GM18502 (cell line): ENCODE data around the gene SIDT2.

Source experiments
- ATAC-seq: cut with Tn5 transposase; IDR thresholded peaks from one replicate; pipeline ENCODE4 v1.9.1; 2021; ENCODE audit warnings: mild to moderate bottlenecking; ENCODE audit not compliant: unreplicated experiment, poor library complexity

SIDT2 gene

DNA sequence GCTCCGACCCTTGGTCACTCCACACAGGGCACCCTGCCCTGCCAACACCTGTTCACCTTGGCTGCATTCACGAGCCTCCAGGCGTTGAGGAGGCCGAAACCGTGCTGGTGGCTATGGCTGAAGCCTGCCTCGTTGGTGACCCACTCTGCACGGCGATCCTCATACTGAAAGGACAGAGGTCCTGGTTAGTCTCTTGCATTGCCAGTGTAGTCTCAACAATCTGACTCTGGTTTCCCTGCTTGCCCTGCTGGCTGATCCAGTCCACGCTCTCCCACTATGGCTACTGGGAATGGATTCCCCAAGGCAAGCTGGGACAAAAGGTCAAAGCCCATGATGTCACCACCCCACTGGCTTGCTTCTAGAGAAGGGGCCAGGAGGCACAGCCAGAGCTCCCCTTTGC, 40.5 kb downstream of the SIDT2 start:
- no peak for ATAC-seq

GRCh38 chr11:117219455-117219854, 40.9 kb downstream of the SIDT2 start:
- no peak for ATAC-seq

GRCh38 chr11:117219995-117220394, 41.5 kb downstream of the SIDT2 start:
- ATAC-seq: no peak

GRCh38 chr11:117220568-117220967, 42.0 kb downstream of the SIDT2 start:
- ATAC-seq: no peak

GRCh38 chr11:117220999-117221774, 42.6 kb downstream of the SIDT2 start:
- ATAC-seq: no peak

DNA sequence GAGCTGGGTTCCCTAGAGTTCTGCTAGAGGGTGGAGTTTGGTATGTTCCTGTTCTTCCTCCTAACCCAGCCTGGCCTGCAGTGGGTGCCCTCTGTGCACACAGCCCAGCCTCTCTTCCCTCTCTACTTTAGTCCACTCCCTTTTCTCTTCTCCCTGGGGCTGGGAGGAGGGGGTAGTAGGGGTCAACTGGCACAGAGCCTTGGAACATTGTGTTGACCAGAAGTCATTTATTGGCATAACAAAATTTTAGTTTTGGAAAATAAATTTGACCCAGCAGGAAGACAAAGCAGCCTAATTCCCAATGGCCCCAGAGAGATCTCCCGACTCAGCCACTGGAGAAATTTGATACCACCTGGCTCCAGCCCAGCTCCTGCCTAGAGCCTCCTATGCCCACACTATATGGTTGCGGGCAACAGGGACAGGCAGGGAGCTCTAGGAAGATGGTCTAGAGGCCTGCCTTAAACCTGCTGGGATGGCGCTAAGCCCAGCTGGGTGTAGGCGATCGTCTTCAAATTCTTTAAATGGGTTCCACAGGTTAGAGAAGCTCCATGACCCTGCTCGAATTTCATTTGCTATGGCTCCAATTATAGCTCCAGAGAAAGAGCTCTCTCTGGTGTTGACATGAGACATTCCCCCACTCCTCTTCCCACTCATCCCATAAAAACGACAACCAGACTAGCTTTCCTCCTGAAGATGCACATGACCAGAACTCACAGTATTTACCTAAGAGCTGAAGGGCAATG, 43.4 kb downstream of the SIDT2 start:
- ATAC-seq: no peak

- ATAC-seq: no peak
Measured at GRCh38 chr11:117222991-117223740, 44.6 kb downstream of the SIDT2 start.

DNA sequence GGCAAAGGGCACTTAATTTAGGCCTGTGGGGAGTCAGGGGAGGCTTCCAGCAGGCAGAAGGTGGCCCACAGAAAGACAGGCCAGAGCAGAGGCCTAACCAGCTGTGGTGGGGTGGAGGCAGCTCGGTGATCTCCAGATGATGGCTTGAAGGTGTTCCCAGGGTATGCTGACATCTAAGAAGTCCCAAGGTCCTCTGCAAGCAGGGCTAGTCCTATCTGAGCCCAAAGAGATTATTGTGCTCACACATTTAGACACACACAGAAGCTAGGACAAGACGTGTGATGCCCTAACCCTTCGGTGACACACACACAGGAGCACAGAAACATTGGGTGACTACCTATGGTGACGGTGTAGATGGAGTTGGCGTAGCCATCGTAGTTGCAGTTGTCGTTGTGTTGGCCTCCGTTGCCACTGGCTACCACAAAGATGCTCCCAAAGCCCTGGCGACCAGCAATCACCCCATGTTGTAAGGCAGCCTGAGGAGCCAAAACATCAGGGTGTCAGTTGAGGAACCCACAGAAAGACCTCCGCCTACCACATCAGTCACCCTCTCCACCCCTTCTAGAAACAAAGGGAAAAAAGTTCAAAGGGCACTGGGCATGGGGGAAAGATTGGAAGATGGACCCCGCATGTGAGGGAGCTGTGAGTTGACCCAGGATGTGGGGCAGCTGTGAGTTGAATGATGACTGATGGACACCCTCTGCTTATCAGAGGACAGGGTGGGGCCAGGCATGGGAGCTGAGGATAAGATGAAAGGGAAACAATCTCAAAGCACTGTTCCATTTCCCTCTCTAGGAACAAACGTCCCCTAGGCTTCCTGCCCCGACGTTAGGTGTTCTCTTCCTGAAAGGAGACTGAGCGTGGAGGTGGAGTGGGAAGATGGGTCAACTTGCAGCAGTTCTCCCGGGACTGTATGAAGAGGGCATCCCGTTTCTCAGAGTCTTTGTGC, 45.5 kb downstream of the SIDT2 start:
- no peak for ATAC-seq

DNA sequence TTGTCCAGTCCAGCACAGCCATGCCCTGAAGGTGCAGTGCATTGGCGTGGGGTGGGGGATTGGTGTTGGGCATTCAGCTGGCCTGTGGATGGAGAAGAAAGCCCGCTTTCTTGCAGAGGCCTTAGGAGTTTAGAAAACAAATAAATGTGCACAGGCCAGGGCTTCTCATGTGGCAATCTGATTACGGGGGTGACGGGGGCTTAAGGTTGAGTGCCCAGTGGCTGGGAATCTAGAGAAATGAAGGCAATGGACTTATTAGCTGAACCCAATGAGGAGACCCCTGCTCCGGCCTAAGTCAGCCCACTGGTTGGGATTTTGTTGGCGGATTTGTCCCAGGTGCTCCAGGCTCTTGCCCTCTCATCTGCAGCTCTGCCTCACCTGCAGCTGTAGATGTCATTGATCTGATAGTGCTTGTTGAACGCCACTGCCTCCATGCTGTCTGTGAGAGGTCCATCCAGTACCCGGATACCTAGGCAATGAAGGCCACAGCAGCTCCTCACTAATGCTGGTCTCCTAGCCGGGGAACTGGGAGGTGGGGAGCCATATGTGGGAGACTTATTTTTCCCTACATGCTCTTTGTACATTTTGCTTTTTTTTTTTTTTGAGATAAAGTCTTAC, 47.1 kb downstream of the SIDT2 start:
- no peak for ATAC-seq

DNA sequence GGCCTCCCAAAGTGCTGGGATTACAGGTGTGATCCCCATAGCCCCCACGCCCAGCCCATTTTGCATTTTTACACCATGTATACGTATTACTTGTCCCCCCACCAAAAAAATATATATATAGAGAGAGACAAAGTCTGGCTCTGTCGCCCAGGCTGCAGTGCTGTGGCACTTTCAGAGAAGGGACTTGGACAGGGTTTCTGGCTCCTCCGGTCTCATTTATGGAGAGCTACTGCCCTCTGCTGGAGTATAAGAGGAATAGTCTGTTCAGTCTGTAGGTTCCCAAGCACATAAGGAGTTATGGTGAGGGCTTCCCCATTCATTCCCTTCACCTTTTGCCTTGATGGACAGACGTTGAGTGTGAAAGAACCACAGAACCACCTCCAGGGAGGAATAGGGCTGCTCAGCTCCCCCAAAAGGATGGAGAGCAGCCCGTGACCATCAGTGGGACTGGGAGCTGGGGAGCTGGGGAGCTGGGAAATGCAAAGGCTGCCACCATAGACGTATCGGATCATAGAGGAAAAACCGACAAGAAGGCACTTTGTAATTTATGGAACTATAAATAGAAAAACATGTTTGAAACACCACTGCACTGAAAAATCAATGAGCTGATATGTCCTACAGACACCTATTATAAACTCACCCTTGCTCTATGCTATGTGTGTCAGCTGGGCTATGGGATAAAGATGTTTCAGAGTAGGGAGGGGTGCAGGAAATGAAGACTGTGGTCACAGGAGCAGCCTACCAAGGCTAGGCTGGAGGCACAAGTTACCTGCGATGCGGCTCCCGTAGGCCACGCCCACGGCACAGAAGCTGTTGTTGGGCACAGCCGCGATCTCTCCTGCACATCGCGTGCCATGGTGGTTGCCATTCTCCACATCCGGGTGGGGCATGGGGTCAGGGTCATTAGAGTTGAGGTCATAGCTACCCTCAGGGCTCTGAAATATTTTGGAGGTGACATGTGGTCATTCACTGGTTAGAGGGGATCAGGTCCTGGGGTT, 48.1 kb downstream of the SIDT2 start:
- no peak for ATAC-seq

DNA sequence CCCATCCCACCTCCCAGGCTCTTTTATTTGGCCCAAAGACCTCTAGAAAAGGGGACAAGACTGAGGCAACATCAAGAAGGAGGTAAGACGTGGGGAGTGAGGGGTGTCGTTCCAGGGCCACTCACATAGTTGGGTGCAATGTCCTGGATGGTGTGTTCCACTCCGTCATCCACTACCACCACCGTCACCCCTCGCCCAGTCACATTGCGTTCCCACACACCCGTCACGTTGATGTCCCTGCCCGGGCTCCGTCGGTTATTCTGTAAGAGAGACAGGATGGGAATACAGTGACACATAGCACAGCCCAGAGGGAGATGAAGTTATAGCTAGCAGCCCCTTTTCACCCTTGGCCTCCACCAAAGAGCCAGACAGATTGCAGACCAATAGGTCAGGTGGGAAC, 49.5 kb downstream of the SIDT2 start:
- no peak for ATAC-seq

DNA sequence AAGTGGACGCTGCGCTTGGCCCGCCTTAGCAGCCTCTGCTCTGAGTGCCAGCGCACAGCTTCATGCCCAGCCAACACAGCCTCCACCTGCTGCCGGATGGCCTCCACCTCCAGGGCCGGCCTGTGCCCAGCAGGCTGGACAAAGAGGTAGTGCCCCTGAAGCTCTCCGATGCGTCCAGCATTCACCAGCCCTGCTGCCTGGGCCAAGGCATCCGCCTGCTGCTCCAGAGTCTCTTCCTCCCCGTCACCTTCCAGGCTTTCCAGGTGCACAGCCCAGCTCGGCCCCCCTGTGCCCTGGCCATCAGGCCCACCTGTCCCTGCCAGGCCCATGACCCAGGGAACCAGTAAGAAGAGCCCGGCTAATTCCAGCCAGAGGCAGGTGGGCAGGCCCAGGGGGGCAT, 50.9 kb downstream of the SIDT2 start:
- ATAC-seq: no peak

DNA sequence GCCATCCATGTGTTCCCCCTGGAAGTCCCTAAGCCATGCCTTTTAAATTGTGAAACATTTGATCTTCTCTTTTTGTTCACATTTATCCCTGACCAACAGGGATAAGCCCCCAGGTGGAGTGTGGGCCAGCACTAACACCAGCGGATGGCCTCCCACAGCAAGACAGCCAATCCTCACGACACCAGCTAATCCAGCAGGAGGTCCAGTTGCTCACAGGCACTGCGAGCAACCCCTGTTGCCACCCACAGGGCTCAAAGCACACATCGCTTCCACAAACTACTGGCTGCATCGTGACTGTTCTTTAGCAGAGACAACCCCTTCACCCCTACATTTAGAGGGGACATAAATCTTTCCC, 51.4 kb downstream of the SIDT2 start:
- no peak for ATAC-seq

DNA sequence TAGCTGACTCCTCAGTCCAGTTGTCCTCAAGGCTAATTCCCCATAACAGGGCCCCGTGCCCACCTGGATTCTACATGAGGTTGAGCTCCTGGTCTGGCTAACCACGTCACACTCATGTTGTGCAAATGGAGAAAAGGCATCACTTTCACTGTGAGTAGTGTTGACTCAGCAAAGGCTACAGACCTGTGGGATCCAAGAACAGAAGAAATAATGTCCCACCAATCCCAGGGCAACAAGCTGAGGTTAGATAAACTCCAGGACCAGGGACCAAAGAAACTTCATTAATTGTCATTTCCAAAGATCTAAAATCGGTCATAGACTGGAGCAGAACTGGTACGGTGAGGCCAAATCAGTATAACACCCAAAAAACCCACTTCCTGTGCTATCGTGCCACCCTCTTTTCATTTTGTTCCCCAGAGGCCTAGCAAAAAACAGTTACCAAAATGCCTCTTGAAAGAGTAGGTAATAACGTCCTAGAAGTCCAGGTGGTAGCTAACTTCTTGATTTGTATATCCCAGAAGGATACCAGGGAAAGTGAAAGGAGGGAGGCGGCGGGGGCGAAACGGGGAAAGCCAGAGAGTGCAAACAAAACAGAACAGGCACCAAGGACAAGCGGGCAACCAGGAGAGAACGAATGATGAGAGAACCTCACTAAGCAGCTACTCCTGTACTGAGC, 51.9 kb downstream of the SIDT2 start:
- no peak for ATAC-seq

GRCh38 chr11:117230999-117231841, 52.7 kb downstream of the SIDT2 start:
- no peak for ATAC-seq

DNA sequence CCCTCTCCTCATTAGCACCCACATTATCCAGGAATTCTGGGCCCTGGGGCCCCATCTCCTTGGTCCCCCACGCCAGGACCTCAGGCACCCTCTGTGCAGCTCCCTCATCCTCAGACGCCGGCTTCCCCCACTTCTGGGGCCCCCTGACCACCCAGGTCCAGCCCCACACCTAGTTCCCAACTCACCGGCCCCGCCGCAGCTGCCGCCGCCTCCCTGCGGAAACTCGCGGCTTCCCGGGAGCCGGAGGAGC, 53.2 kb downstream of the SIDT2 start, which contains the start of gene PCSK7:
TSS of gene PCSK7 (minus strand) at position 232 of the 250 bp plus-strand sequence. CDS start 2,229 bp downstream, outside the sequence.
- no peak for ATAC-seq
